Heart left ventricle (tissue), 13 donors: ENCODE results near the gene PHF21A.

Source experiments
- CTCF ChIP-seq, 12 donors: fragments of 200-600 bp; sonication (generic) in 4 of 12; IDR thresholded peaks; one replicate each; pipeline versions ENCODE4 v1.5.0 to v1.8.0; 2018 to 2022; ENCODE audit warnings: antibody characterized with exemption in 12 of 12, mild to moderate bottlenecking in 5 of 12
- POLR2A ChIP-seq, 2 donors: fragments of 450-650 bp; IDR thresholded peaks; one replicate each; pipeline ENCODE4 v1.6.1; 2017; ENCODE audit warnings: antibody characterized with exemption in 2 of 2, mild to moderate bottlenecking in 2 of 2, moderate library complexity in 2 of 2
- donor health status: ischemic (EF 13 %, LVEDD 7.1; RV severe dilation, severe dysfunction).
- donor health status: DM: no; HTN: yes; CAD: no.
- donor health status: DM: no; HTN: no; CAD: no.
- donor health status: ischemic (EF 25% LVEDD 6.9; RV normal size, moderate dysfunction).
- donor health status: ischemic (EF 25% LVEDD 5.7; RV mildly dilated, moderate dysfunction).
- donor health status: ischemic (EF 35%, LVEDD 5.7; RV mildly dilated, moderate dysfunction).
- donor health status: nonischemic (EF 11% LVEDD 7.7; RV severe dilation, severe dysfunction).
- donor health status: DM: yes; HTN: yes; CAD: no.
- donor health status: PGD.
- donor health status: ischemic (EF 29% LVEDD 5.4; RV normal size, mild dysfunction).
- donor health status: nonischemic (EF 23%, LVEDD 6.1; RV moderate dilation, normal function).

GRCh38 chr11:45885274-45885920 is 235.9 kb downstream of the PHF21A start, which contains the start of gene MAPK8IP1:
- TF ChIP-seq CTCF (IDR thresholded peaks at IDR 0.05): no peak
- TF ChIP-seq POLR2A (IDR thresholded peaks at IDR 0.05): no peak
